Muscle layer of colon (tissue), 2 donors: ENCODE results near the gene TM7SF3.

Source experiments
- H3K27ac ChIP-seq: one replicate; pipeline ENCODE4 v1.7.0; 2013; ENCODE audit warnings: low read depth, mild to moderate bottlenecking, low read length, moderate library complexity
- H3K27me3 ChIP-seq, 2 donors: one replicate each; pipeline ENCODE4 v1.7.0; 2013; ENCODE audit warnings: low read length in 2 of 2, mild to moderate bottlenecking in 2 of 2; ENCODE audit not compliant: insufficient read depth in 2 of 2, control insufficient read depth in 1 of 2
- H3K36me3 ChIP-seq: one replicate; pipeline ENCODE4 v1.7.0; 2013; ENCODE audit warnings: mild to moderate bottlenecking, low read length; ENCODE audit not compliant: insufficient read depth
- H3K4me1 ChIP-seq: one replicate; pipeline ENCODE4 v1.7.0; 2013; ENCODE audit warnings: mild to moderate bottlenecking, low read length; ENCODE audit not compliant: insufficient read depth
- H3K4me3 ChIP-seq, 2 donors: one replicate each; pipeline ENCODE4 v1.7.0; 2013; ENCODE audit warnings: low read length in 2 of 2, low read depth in 1 of 2, mild to moderate bottlenecking in 1 of 2, moderate library complexity in 1 of 2
- H3K9ac ChIP-seq: one replicate; pipeline ENCODE4 v1.7.0; 2013; ENCODE audit warnings: low read length
- H3K9me3 ChIP-seq: one replicate; pipeline ENCODE4 v1.7.0; 2013; ENCODE audit warnings: mild to moderate bottlenecking, low read length
- donor health status: abdominal sarcoma.
- donor health status: Adenocarcinoma of cecum.

The TM7SF3 gene

DNA sequence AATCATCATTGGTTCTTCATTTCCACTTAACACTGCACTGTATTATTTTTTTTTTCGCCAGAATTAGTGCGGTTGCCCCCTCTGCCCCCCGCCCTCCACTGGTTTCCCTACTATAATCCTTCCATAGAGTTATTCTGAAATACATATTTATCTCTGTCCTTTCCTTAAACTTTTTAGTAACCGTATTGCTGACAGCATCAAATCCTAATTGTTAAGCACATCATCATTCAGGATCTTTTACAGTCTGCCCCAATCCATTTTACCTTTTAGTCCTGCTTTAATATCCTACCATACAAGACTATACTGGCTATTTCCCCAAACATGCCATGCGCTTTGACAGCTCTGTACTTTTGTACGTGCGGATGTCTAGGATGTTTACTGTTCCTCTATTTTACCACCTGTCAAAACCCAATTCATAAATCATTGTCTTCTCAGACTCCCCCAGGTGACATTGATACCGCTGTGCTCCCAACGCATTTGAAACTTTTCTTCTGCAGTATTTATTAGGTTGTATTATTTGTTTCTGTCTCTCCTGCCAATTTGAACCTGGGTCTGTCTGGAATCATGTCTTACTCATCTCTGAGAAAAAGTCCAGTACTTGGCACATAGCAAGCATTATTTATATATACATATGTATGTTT is 74.9 kb downstream of the TM7SF3 start:
- peaks cover 21% of the 10 kb centered on the region for H3K4me1 ChIP-seq
- no peaks in the 10 kb centered on the region for H3K9me3 ChIP-seq
- H3K27ac ChIP-seq = peak overlapping the region; percentile 99
- H3K9ac ChIP-seq = peak overlapping the region; percentile 62
- H3K27me3 ChIP-seq = no peaks in the 10 kb centered on the region
- H3K36me3 ChIP-seq = no peaks in the 10 kb centered on the region
- peak overlapping the region; percentile 68 to 92 for H3K4me3 ChIP-seq

DNA sequence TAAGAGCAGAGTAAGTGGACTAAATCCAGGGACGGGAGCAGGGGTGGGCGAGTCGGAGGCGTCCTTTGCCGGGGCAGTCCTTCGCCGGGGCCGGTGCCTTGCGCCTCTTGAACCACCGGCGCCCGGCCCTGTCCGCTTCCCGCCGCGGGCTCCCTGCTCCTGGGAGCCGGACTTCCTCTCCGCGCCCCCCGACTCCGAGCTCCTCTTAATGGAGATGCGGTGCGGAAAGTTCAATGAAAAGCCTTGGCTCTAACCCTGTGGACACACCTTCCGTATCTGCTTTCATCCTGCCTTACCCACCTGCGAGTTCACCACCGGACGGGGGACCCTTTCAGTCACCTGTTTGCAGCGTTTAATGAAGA is 75.5 kb downstream of the TM7SF3 start:
- Histone ChIP-seq H3K4me3 (peak overlapping the region; percentile 68 to 92), H3K9ac (peak overlapping the region; percentile 62), H3K27me3 (no peaks in the 10 kb centered on the region), H3K27ac (peak overlapping the region; percentile 99), H3K4me1 (peaks cover 21% of the 10 kb centered on the region), H3K9me3 (no peaks in the 10 kb centered on the region), H3K36me3 (no peaks in the 10 kb centered on the region)

GRCh38 chr12:26937863-26938700 is 76.1 kb downstream of the TM7SF3 start, which contains the start of the genes FGFR1OP2 and INTS13:
FGFR1OP2 (plus strand) TSS chr12:26938470; CDS start chr12:26954159, 15,689 bp downstream.
INTS13 (minus strand) TSS chr12:26937981; CDS start chr12:26936803, 1,178 bp downstream.
- H3K27ac ChIP-seq = peak within 1 kb of the TSS; percentile 99
- peak within 1 kb of the TSS; percentile 62 for H3K9ac ChIP-seq
- H3K9me3 ChIP-seq = no peaks in the 10 kb centered on the region
- peak within 1 kb of the TSS; percentile 68 to 92 for H3K4me3 ChIP-seq
- H3K4me1 ChIP-seq = peaks cover 21% of the 10 kb centered on the region
- H3K27me3 ChIP-seq = no peaks in the 10 kb centered on the region
- H3K36me3 ChIP-seq = no peaks in the 10 kb centered on the region

DNA sequence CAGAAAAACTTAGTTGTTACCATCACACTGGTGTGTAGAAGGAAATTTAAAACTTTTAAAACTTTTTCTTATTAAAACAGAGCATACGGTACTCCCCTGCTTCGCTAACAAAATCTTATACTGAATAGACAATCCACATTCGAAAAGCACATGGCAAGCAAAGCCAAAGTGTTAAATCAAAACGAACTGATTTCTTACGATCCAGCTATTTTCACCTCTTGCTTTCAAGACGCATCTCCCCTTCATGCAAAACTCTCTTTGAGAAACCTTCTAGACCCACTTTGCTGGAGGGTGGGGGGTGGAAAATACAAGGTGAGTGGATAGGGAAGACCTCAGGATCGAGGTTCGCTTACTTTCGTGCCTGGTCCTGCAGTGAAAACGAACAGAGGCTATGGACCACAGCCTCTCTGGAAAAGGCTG is 76.7 kb downstream of the TM7SF3 start:
- H3K4me1 ChIP-seq = peaks cover 21% of the 10 kb centered on the region
- peak overlapping the region; percentile 62 for H3K9ac ChIP-seq
- H3K36me3 ChIP-seq = peaks cover 3% of the 10 kb centered on the region
- no peaks in the 10 kb centered on the region for H3K9me3 ChIP-seq
- no peaks in the 10 kb centered on the region for H3K27me3 ChIP-seq
- H3K27ac ChIP-seq = peak overlapping the region; percentile 99
- peak overlapping the region; percentile 68 to 92 for H3K4me3 ChIP-seq

DNA sequence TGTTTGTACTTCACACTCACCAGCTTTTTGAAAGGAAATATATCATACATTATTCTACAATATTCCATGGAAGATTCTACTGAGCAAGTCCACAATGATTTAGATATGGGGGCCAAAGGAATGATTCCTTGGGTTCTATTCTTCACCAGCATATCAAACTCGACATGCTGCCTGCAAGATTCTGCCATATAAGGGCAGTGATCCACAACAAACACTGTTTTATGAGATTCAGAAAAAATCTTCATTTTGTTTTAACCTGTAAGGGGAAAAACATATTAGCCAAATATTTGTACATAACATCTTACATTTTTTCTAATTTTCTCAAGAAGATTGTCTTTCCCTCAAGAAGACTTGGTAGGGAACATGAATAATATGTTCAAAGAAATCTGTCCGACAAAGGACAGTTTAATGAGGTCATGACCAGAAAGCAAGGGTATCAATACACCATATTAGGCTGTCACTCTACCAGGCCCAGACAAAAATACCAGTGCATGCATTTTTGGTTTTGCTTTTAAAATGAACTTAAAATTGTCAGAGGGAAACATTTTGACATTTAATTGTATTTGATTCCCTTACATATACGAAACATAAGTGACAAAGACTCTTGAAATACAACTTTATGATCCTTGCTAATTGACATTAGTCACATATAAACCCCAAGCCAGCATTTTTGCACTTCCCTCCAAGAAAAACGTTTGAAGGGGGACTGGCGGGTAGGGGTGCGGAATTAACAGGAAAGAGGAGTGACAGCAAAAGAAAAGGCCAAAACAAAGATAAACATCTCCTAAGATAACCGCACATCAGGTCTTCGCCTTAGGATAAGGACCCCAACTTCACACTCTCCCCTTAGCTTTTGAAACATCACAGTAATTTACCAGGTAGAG is 77.4 kb downstream of the TM7SF3 start:
- Histone ChIP-seq H3K27me3 (no peaks in the 10 kb centered on the region), H3K9ac (peak overlapping the region; percentile 62), H3K27ac (peak overlapping the region; percentile 99), H3K4me3 (peak overlapping the region; percentile 68 to 92), H3K9me3 (no peaks in the 10 kb centered on the region), H3K4me1 (peaks cover 21% of the 10 kb centered on the region), H3K36me3 (peaks cover 5% of the 10 kb centered on the region)

GRCh38 chr12:26935636-26936378 is 78.4 kb downstream of the TM7SF3 start:
- Histone ChIP-seq H3K27me3 (no peaks in the 10 kb centered on the region), H3K9ac (no peak overlapping the region), H3K4me1 (peaks cover 21% of the 10 kb centered on the region), H3K4me3 (no peak overlapping the region), H3K9me3 (no peaks in the 10 kb centered on the region), H3K27ac (no peak overlapping the region), H3K36me3 (peaks cover 5% of the 10 kb centered on the region)

GRCh38 chr12:26929590-26929989 is 84.6 kb downstream of the TM7SF3 start:
- peaks cover 35% of the 10 kb centered on the region for H3K36me3 ChIP-seq
- no peaks in the 10 kb centered on the region for H3K9me3 ChIP-seq
- H3K4me3 ChIP-seq = no peak overlapping the region
- H3K4me1 ChIP-seq = no peaks in the 10 kb centered on the region
- H3K27ac ChIP-seq = no peak overlapping the region
- no peak overlapping the region for H3K9ac ChIP-seq
- H3K27me3 ChIP-seq = no peaks in the 10 kb centered on the region

- Histone ChIP-seq H3K4me1 (no peaks in the 10 kb centered on the region), H3K9me3 (no peaks in the 10 kb centered on the region), H3K36me3 (peaks cover 35% of the 10 kb centered on the region), H3K4me3 (no peak overlapping the region), H3K9ac (no peak overlapping the region), H3K27ac (no peak overlapping the region), H3K27me3 (no peaks in the 10 kb centered on the region)
Measured at GRCh38 chr12:26928661-26929060, 85.5 kb downstream of the TM7SF3 start.
